Fibroblast of lung (primary cell): ENCODE results near the gene MTHFSD. TPM values are rescaled to one million over a fixed set of nuclear protein-coding genes. Genes with fewer than 3 reads are reported as not detected.

Experiments used
- DNase-seq, 2 donors: peaks; one replicate each; pipeline versions ENCODE4 v3.0.0 to v3.0.0-alpha.2; 2010; ENCODE audit warnings: low read depth in 2 of 2
- H2AFZ ChIP-seq: 2 replicates; pipeline ENCODE4 v1.5.1; 2012; ENCODE audit warnings: low read length, control low read depth, inconsistent platforms
- H3K27ac ChIP-seq: 2 replicates; pipeline ENCODE4 v1.5.1; 2011; ENCODE audit warnings: low read length, control low read depth; ENCODE audit not compliant: insufficient read depth
- H3K27me3 ChIP-seq: 2 replicates; pipeline ENCODE4 v1.5.1; 2011; ENCODE audit warnings: mild to moderate bottlenecking, low read length; ENCODE audit not compliant: control insufficient read depth, insufficient read depth
- H3K36me3 ChIP-seq: 2 replicates; pipeline ENCODE4 v1.5.1; 2011; ENCODE audit warnings: low read length; ENCODE audit not compliant: control insufficient read depth, insufficient read depth
- H3K4me1 ChIP-seq: 2 replicates; pipeline ENCODE4 v1.5.1; 2011; ENCODE audit warnings: low read length; ENCODE audit not compliant: control insufficient read depth, insufficient read depth; ENCODE audit errors: extremely low read depth
- H3K4me2 ChIP-seq: 2 replicates; pipeline ENCODE4 v1.5.1; 2011; ENCODE audit warnings: low read length, control low read depth; ENCODE audit not compliant: insufficient read depth; ENCODE audit errors: extremely low read depth
- H3K4me3 ChIP-seq, 4 experiments: fragments of 200-600 bp in 1 of 4; sonication (generic) in 1 of 4; replicated peaks in 1 of 4; 2 replicates each; pipeline ENCODE4 v1.5.1; 2011 to 2016; ENCODE audit warnings: low read length in 4 of 4, low read depth in 3 of 4, mild to moderate bottlenecking in 3 of 4, control low read depth in 2 of 4, inconsistent platforms in 1 of 4, mixed read lengths in 1 of 4; ENCODE audit not compliant: insufficient read depth in 1 of 4; ENCODE audit errors: control extremely low read depth in 1 of 4
- H3K79me2 ChIP-seq: 2 replicates; pipeline ENCODE4 v1.5.1; 2012; ENCODE audit warnings: mild to moderate bottlenecking, low read length, inconsistent platforms; ENCODE audit not compliant: control insufficient read depth, insufficient read depth
- H3K9ac ChIP-seq: 2 replicates; pipeline ENCODE4 v1.5.1; 2011; ENCODE audit warnings: mild to moderate bottlenecking, low read length, control low read depth; ENCODE audit not compliant: insufficient read depth
- H3K9me3 ChIP-seq: 2 replicates; pipeline ENCODE4 v1.5.1; 2012; ENCODE audit warnings: low read depth, low read length; ENCODE audit not compliant: control insufficient read depth, insufficient read depth
- H4K20me1 ChIP-seq: 2 replicates; pipeline ENCODE4 v1.5.1; 2011; ENCODE audit warnings: low read length; ENCODE audit not compliant: control insufficient read depth, insufficient read depth; ENCODE audit errors: extremely low read depth
- CTCF ChIP-seq, 2 donors: IDR thresholded peaks in 1 of 2; conservative IDR thresholded peaks in 1 of 2; 1 replicate in 1 of 2; 2 replicates in 1 of 2; pipeline ENCODE4 v1.5.1; 2011 to 2012; ENCODE audit warnings: low read length in 2 of 2, control low read depth in 1 of 2, inconsistent platforms in 1 of 2, low read depth in 1 of 2, mild to moderate bottlenecking in 1 of 2
- EZH2 ChIP-seq: IDR thresholded peaks from 2 replicates; pipeline ENCODE4 v1.5.1; 2012; ENCODE audit warnings: low read length, control low read depth, mild to moderate bottlenecking; ENCODE audit errors: missing control alignments
- polyA plus RNA-seq, 2 donors: library from polyadenylated mRNA; depleted of rRNA in 1 of 2; stranded (reverse) in 1 of 2; unstranded in 1 of 2; fragments of >200 nt; gene quantifications; 2 replicates each; pipeline ENCODE4 v1.2.1, GENCODE V29; 2011 to 2012; ENCODE audit warnings: missing spikeins in 1 of 2
- total RNA-seq: library from RNA; depleted of rRNA; stranded (reverse); fragments of >200 nt; gene quantifications from 2 replicates; pipeline ENCODE4 v1.2.1, GENCODE V29; 2014

The MTHFSD gene
- total and polyA plus RNA-seq, 2 donors (not counting 1 experiment from before 2014, with no cell fraction given) = 13.1 to 19.3 TPM

- Histone ChIP-seq H3K27me3 (no peaks in the 10 kb centered on the region), H3K27ac (peak overlapping the region; percentile 90)
These were observed 655 bp upstream of the MTHFSD start for GRCh38 chr16:86555704-86556075.

GRCh38 chr16:86554599-86554916, 477 bp downstream of the MTHFSD start:
- Histone ChIP-seq H3K27ac (peak overlapping the region; percentile 90), H3K27me3 (no peaks in the 10 kb centered on the region), H3K9ac (peak overlapping the region; percentile 92), H3K36me3 (peaks cover 6% of the 10 kb centered on the region), H3K4me1 (no peaks in the 10 kb centered on the region), H4K20me1 (no peaks in the 10 kb centered on the region), H3K4me2 (peak overlapping the region; percentile 83), H2AFZ (peak overlapping the region; percentile 33), H3K9me3 (no peaks in the 10 kb centered on the region), H3K4me3 (peak overlapping the region; percentile 57 to 98 (median 83)), H3K79me2 (peaks cover 14% of the 10 kb centered on the region)
- TF ChIP-seq CTCF (conservative IDR thresholded peaks at IDR 0.05 in 1 of 2, IDR thresholded peaks at IDR 0.05 in 1 of 2; ENCODE audit: low read depth in 1 of 2, low read length in 2 of 2) (no peak), EZH2 (no peak)
- no peak for DNase-seq

More at GRCh38 chr16:86555704-86556075, 655 bp upstream of the MTHFSD start:
- Histone ChIP-seq H2AFZ (peak overlapping the region; percentile 33), H3K4me3 (peak overlapping the region; percentile 57 to 98 (median 84)), H3K79me2 (peaks cover 14% of the 10 kb centered on the region), H3K4me1 (no peaks in the 10 kb centered on the region), H4K20me1 (no peaks in the 10 kb centered on the region), H3K9me3 (no peaks in the 10 kb centered on the region), H3K4me2 (peak overlapping the region; percentile 64), H3K9ac (peak overlapping the region; percentile 92), H3K36me3 (no peaks in the 10 kb centered on the region)
- no peak for TF ChIP-seq CTCF (conservative IDR thresholded peaks at IDR 0.05 in 1 of 2, IDR thresholded peaks at IDR 0.05 in 1 of 2; ENCODE audit: low read depth in 1 of 2, low read length in 2 of 2)
- no peak for TF ChIP-seq EZH2
- no peak for DNase-seq

- no peak overlapping the region for H3K27ac ChIP-seq
- no peak overlapping the region for H2AFZ ChIP-seq
- H3K9me3 ChIP-seq = no peaks in the 10 kb centered on the region
- peaks cover 14% of the 10 kb centered on the region for H3K79me2 ChIP-seq
- H3K4me1 ChIP-seq = no peaks in the 10 kb centered on the region
- peaks cover 6% of the 10 kb centered on the region for H3K36me3 ChIP-seq
- H4K20me1 ChIP-seq = no peaks in the 10 kb centered on the region
- no peak overlapping the region for H3K4me3 ChIP-seq
- H3K27me3 ChIP-seq = no peaks in the 10 kb centered on the region
- no peak overlapping the region for H3K9ac ChIP-seq
- no peak overlapping the region for H3K4me2 ChIP-seq
- TF ChIP-seq CTCF (conservative IDR thresholded peaks at IDR 0.05 in 1 of 2, IDR thresholded peaks at IDR 0.05 in 1 of 2; ENCODE audit: low read depth in 1 of 2, low read length in 2 of 2) = no peak
- no peak for TF ChIP-seq EZH2
- DNase-seq = no peak
These were observed 1.7 kb downstream of the MTHFSD start for GRCh38 chr16:86553356-86553755.
